Type B pancreatic cell (in vitro differentiated cells): ENCODE measurements around the gene DOCK7. TPM values are rescaled to one million over a fixed set of nuclear protein-coding genes. Genes with fewer than 3 reads are reported as not detected.

Experiments used
- DNase-seq: peaks from one replicate; pipeline ENCODE4 v3.0.0; 2021; ENCODE audit warnings: mixed read lengths; ENCODE audit not compliant: unreplicated experiment; ENCODE audit errors: extremely low spot score
- H3K27ac Mint-ChIP-seq: 2 replicates; pipeline ENCODE4 v1.8.0; 2021; ENCODE audit warnings: mild to moderate bottlenecking, mixed read lengths
- H3K27me3 Mint-ChIP-seq: 2 replicates; pipeline ENCODE4 v1.8.0; 2021; ENCODE audit warnings: mixed read lengths
- H3K36me3 Mint-ChIP-seq: 2 replicates; pipeline ENCODE4 v1.8.0; 2021; ENCODE audit warnings: mixed read lengths
- H3K4me1 Mint-ChIP-seq: one replicate; pipeline ENCODE4 v1.8.0; 2021; ENCODE audit warnings: mixed read lengths; ENCODE audit not compliant: unreplicated experiment
- H3K4me3 Mint-ChIP-seq: 2 replicates; pipeline ENCODE4 v1.8.0; 2021; ENCODE audit warnings: mild to moderate bottlenecking, mixed read lengths
- H3K9me3 Mint-ChIP-seq: 2 replicates; pipeline ENCODE4 v1.8.0; 2021; ENCODE audit warnings: mixed read lengths
- total RNA-seq: library from RNA; stranded (reverse); gene quantifications from 2 replicates; pipeline ENCODE4 v1.2.1, GENCODE V29; 2021; ENCODE audit warnings: low replicate concordance
- TF ChIP-seq, protein P1 (sequence below): fragments of 200-600 bp; sonication (generic); conservative IDR thresholded peaks from 2 replicates; pipeline ENCODE4 v1.5.0; 2021; ENCODE audit warnings: antibody characterized with exemption, mild to moderate bottlenecking

The DOCK7 gene
- total RNA-seq, 1 donor from 2014 or later = 61.1 TPM

DNA sequence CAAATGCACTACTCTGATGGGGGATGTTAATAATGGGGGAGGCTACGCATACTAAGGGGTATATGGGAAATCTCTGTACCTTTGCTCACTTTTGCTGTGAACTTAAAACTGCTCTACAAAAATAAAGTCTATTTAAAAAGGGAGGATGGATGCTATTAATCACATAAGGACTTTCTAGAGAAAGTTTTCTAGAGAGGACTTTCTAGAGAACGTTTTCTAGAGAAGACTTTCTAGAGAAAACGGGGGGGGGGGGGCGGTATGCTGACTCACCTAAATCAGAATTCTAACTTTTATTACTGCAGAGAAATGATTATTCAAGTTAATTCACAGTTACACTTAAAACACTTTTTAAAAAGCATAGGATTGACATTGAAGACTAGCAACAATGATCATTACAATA lies 175.2 kb downstream of the DOCK7 start:
- no peaks in the 10 kb centered on the region for H3K4me1 Mint-ChIP-seq
- H3K27me3 Mint-ChIP-seq = no peaks in the 10 kb centered on the region
- no peak overlapping the region for H3K27ac Mint-ChIP-seq
- no peak overlapping the region for H3K4me3 Mint-ChIP-seq
- DNase-seq = no peak
- H3K9me3 Mint-ChIP-seq = no peaks in the 10 kb centered on the region
- peaks cover 9% of the 10 kb centered on the region for H3K36me3 Mint-ChIP-seq
- TF ChIP-seq, protein P1, sequence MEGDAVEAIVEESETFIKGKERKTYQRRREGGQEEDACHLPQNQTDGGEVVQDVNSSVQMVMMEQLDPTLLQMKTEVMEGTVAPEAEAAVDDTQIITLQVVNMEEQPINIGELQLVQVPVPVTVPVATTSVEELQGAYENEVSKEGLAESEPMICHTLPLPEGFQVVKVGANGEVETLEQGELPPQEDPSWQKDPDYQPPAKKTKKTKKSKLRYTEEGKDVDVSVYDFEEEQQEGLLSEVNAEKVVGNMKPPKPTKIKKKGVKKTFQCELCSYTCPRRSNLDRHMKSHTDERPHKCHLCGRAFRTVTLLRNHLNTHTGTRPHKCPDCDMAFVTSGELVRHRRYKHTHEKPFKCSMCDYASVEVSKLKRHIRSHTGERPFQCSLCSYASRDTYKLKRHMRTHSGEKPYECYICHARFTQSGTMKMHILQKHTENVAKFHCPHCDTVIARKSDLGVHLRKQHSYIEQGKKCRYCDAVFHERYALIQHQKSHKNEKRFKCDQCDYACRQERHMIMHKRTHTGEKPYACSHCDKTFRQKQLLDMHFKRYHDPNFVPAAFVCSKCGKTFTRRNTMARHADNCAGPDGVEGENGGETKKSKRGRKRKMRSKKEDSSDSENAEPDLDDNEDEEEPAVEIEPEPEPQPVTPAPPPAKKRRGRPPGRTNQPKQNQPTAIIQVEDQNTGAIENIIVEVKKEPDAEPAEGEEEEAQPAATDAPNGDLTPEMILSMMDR = no peak

DNA sequence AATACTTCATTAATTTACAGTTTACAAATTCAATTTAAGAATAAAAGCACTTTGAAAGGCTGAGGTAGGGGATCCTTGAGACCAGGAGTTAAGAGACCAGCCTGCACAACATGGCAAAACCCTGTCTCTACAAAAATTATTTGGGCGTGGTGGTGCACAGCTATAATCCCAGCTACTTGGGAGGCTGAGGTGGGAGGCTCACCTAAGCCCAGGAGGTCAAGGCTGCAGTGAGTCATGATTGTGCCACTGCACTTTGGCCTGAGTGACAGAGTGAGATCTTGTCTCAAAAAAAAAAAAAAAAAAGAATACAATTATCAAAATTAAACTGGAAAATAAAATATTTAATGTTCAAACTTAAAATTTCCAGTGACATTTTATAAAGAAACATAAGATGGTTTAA lies 179.2 kb downstream of the DOCK7 start:
- H3K27me3 Mint-ChIP-seq = no peaks in the 10 kb centered on the region
- H3K9me3 Mint-ChIP-seq = no peaks in the 10 kb centered on the region

DNA sequence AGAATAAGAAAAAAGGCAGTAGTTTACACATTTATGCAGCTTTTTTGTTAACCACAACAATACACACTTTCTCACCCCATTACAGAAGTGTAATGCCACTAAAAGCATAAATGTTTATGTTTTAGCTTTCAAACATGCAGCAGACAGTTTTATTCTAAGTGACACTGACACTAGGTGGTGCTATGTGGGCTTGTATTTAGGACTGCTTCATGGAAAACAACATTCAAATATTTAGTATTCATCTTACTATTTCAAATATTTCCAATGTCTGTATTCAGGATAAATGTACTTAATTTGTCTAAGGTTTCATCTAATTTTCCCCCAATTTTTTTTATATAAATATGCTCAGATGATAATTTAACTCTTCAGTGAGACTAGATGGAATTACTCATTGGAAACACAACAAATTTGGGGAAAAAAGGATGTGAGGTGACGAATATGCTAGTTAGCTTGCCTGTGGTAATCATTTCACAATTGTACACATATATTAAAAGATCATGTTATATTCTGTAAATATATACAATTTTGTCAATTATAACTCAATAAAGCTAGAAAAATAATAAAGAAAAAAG lies 179.9 kb downstream of the DOCK7 start:
- Mint-ChIP-seq H3K9me3 (no peaks in the 10 kb centered on the region), H3K27ac (no peak overlapping the region), H3K4me1 (no peaks in the 10 kb centered on the region), H3K27me3 (no peaks in the 10 kb centered on the region), H3K4me3 (no peak overlapping the region), H3K36me3 (peaks cover 15% of the 10 kb centered on the region)
- DNase-seq = no peak
- TF ChIP-seq, protein P1 = peak; percentile 78

More for the DNA sequence above, 179.2 kb downstream of the DOCK7 start:
- peaks cover 15% of the 10 kb centered on the region for H3K36me3 Mint-ChIP-seq
- H3K4me1 Mint-ChIP-seq = no peaks in the 10 kb centered on the region
- H3K4me3 Mint-ChIP-seq = no peak overlapping the region
- TF ChIP-seq, protein P1 = no peak
- DNase-seq = no peak
- no peak overlapping the region for H3K27ac Mint-ChIP-seq

DNA sequence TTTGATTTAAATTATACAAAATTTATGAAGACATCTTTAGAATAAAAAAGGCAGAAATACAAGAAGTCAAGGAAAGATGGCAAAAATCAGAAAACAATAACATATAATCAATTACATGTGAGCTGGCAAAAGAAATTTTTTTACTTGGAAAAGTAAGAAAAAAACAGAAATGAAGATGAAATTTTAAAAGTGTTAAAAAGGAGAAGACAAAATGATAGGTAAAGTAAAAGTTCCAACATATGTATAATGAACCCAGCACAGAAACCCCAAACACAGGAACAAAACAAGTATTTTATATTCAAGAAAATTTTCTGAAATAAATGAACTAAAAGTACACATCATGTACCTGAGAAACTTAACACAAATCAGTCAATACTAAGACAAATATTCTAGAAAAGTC lies 188.0 kb downstream of the DOCK7 start:
- DNase-seq = no peak
- H3K27ac Mint-ChIP-seq = no peak overlapping the region
- H3K9me3 Mint-ChIP-seq = no peaks in the 10 kb centered on the region
- peaks cover 13% of the 10 kb centered on the region for H3K36me3 Mint-ChIP-seq
- no peaks in the 10 kb centered on the region for H3K27me3 Mint-ChIP-seq
- H3K4me3 Mint-ChIP-seq = no peak overlapping the region
- TF ChIP-seq, protein P1 = no peak
- no peaks in the 10 kb centered on the region for H3K4me1 Mint-ChIP-seq

DNA sequence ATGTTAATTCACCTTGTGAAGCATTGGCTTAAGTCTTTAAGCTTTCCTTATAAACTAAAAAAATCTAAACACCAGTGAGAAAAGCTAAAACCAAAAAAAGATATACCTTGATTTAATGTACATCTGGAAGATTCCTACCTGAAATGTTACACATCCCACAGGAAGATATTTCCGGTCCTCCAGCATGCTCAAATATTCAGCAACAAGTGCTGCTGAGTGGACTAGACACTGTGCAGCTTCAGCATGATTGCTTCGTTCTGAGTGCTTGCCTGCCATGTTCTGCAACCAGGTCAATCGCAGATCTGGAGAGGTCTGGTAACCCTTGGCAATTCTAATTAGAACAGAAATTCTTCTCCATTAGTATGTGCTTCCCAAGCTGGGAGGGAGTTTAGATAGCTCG lies 194.0 kb downstream of the DOCK7 start:
- Mint-ChIP-seq H3K27ac (no peak overlapping the region), H3K4me1 (no peaks in the 10 kb centered on the region), H3K36me3 (peaks cover 25% of the 10 kb centered on the region), H3K9me3 (no peaks in the 10 kb centered on the region), H3K27me3 (no peaks in the 10 kb centered on the region), H3K4me3 (no peak overlapping the region)
- TF ChIP-seq, protein P1 = no peak
- DNase-seq = no peak

DNA sequence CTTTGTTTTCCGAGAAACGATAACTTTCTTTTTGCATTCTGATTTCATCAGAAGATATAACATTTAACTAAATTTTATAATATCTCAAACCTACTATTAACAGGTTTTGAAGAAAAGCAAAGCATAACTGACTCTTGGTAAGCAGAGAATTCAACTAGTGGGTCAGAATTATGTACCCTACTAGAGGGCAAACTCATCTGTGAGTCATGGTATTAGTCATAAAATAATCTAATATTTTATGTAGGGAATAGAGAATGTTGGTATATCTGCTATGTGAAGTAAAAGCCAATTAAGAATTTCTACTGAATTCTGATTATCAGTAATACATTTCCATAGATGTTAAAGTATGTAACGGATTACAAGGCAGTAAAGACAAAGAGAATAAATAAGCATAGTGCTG lies 194.5 kb downstream of the DOCK7 start:
- H3K36me3 Mint-ChIP-seq = peaks cover 24% of the 10 kb centered on the region
- no peak overlapping the region for H3K4me3 Mint-ChIP-seq
- TF ChIP-seq, protein P1 = no peak
- H3K9me3 Mint-ChIP-seq = no peaks in the 10 kb centered on the region
- no peak overlapping the region for H3K27ac Mint-ChIP-seq
- H3K4me1 Mint-ChIP-seq = no peaks in the 10 kb centered on the region
- no peak for DNase-seq
- H3K27me3 Mint-ChIP-seq = no peaks in the 10 kb centered on the region
